HK-2 (cell line): Measurements from ENCODE around the gene KIF18B.

Experiments used
- DNase-seq: peaks from one replicate; pipeline ENCODE4 v3.0.0-alpha.2; 2018; ENCODE audit not compliant: unreplicated experiment

The KIF18B gene

GRCh38 chr17:44875761-44876160 is 71.8 kb downstream of the KIF18B start:
- no peak for DNase-seq
